CD4-positive, alpha-beta memory T cell (primary cell): ENCODE data around the gene LRRC18. TPM values are rescaled to one million over a fixed set of nuclear protein-coding genes. Genes with fewer than 3 reads are reported as not detected.

Experiments used
- CTCF ChIA-PET: fragments of 350-600 bp; sonication (Branson Sonifier 250); formaldehyde crosslinking; loops from one replicate; lab custom pipeline; 2021; ENCODE audit warnings: inconsistent platforms; ENCODE audit not compliant: partially characterized antibody; lab: Charles Lee
- POLR2A ChIA-PET: fragments of 350-600 bp; sonication (Branson Sonifier 250); formaldehyde crosslinking; loops from one replicate; lab custom pipeline; 2021; ENCODE audit not compliant: partially characterized antibody; lab: Charles Lee
- DNase-seq, 5 donors: peaks; one replicate each; pipeline versions ENCODE4 v3.0.0 to v3.0.0-alpha.2; 2020 to 2022; ENCODE audit warnings: mixed read lengths in 1 of 5
- H3K27ac ChIP-seq: one replicate; pipeline ENCODE4 v1.7.0; 2013; ENCODE audit warnings: low read depth, low read length
- H3K27me3 ChIP-seq: 2 replicates; pipeline ENCODE4 v1.7.0; 2013; ENCODE audit warnings: mild to moderate bottlenecking, low read length, moderate library complexity; ENCODE audit not compliant: insufficient read depth
- H3K36me3 ChIP-seq: 2 replicates; pipeline ENCODE4 v1.7.0; 2013; ENCODE audit warnings: mild to moderate bottlenecking, low read length, moderate library complexity; ENCODE audit not compliant: insufficient read depth
- H3K4me1 ChIP-seq: 2 replicates; pipeline ENCODE4 v1.7.0; 2013; ENCODE audit warnings: mild to moderate bottlenecking, low read length, moderate library complexity; ENCODE audit not compliant: insufficient read depth
- H3K4me3 ChIP-seq, 2 donors: one replicate each; pipeline ENCODE4 v1.7.0; 2013; ENCODE audit warnings: low read length in 2 of 2, mild to moderate bottlenecking in 1 of 2
- H3K9me3 ChIP-seq, 2 donors: one replicate each; pipeline ENCODE4 v1.7.0; 2013; ENCODE audit warnings: low read length in 2 of 2, control low read depth in 1 of 2; ENCODE audit not compliant: control insufficient read depth in 1 of 2
- H3K27ac Mint-ChIP-seq, 7 donors: one replicate each; pipeline ENCODE4 v1.8.0; 2020 to 2021; ENCODE audit warnings: mixed read lengths in 7 of 7, mild to moderate bottlenecking in 6 of 7, inconsistent platforms in 3 of 7, moderate library complexity in 3 of 7
- H3K27me3 Mint-ChIP-seq, 2 donors: one replicate each; pipeline ENCODE4 v1.8.0; 2020 to 2021; ENCODE audit warnings: mixed read lengths in 2 of 2
- H3K36me3 Mint-ChIP-seq, 2 donors: one replicate each; pipeline ENCODE4 v1.8.0; 2020 to 2021; ENCODE audit warnings: mixed read lengths in 2 of 2, inconsistent platforms in 1 of 2, mild to moderate bottlenecking in 1 of 2
- H3K4me1 Mint-ChIP-seq, 4 donors: one replicate each; pipeline ENCODE4 v1.8.0; 2020 to 2021; ENCODE audit warnings: mixed read lengths in 4 of 4, mild to moderate bottlenecking in 1 of 4
- H3K4me3 Mint-ChIP-seq, 8 donors: one replicate each; pipeline ENCODE4 v1.8.0; 2020 to 2021; ENCODE audit warnings: mixed read lengths in 8 of 8, mild to moderate bottlenecking in 7 of 8, moderate library complexity in 6 of 8, inconsistent platforms in 3 of 8
- H3K9me3 Mint-ChIP-seq, 8 donors: one replicate each; pipeline ENCODE4 v1.8.0; 2020 to 2021; ENCODE audit warnings: mixed read lengths in 8 of 8, mild to moderate bottlenecking in 5 of 8, inconsistent platforms in 3 of 8, moderate library complexity in 1 of 8
- intact Hi-C: fragments of 100-400 bp; cut with micrococcal nuclease; formaldehyde crosslinking; loops from one replicate; pipeline ENCODE4 v1.15.1; 2023
- polyA plus RNA-seq, 2 donors: library from polyadenylated mRNA; unstranded; fragments of 300-500 nt; fragmentation: Illumina TruSeq; gene quantifications; one replicate each; pipeline ENCODE4 v1.2.3, GENCODE V29; 2021
- total RNA-seq, 2 experiments: library from RNA; stranded (reverse); gene quantifications; one replicate each; pipeline ENCODE4 v1.2.3, GENCODE V29; 2021

LRRC18 gene
- total RNA-seq, result not detected
- not detected for polyA plus RNA-seq

DNA sequence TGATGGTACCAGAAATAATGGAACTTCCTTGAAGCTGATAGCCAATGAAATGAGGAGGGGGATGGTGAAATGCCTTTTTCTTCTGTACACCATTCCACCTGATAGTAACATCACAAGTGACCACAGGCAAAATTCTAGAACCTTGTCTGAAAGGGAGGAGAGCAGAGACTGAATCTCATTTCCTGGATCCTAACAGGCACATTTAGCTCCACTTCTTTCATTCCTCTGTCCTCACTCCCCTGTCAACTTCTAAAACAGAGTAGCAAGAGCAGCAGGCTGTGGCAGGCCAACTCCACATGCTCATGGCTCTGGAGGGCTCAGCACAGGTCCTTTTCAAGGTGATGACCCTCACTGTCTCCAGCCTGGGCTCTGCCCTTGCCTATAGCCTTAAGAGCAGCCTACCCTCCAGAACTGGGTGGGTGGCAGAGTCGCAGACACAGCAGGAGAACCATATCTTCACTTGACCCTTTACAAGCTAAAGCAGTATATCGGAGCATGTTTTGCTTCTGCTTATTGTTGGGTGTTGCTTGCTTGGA lies at the start of gene LRRC18:
TSS of gene LRRC18 (minus strand) at position 51 of the 536 bp plus-strand sequence. CDS start 25,685 bp downstream, outside the sequence.
- intact Hi-C loops, result no loop called here
- Histone ChIP-seq H3K9me3 (no peaks in the 10 kb centered on the region), H3K36me3 (no peaks in the 10 kb centered on the region), H3K4me1 (no peaks in the 10 kb centered on the region), H3K27me3 (no peaks in the 10 kb centered on the region), H3K27ac (no peak within 1 kb of the TSS), H3K4me3 (no peak within 1 kb of the TSS)
- H3K4me1 Mint-ChIP-seq, result no peaks in the 10 kb centered on the region
- CTCF ChIA-PET, result no interaction called here
- no peaks in the 10 kb centered on the region for H3K36me3 Mint-ChIP-seq
- H3K4me3 Mint-ChIP-seq, result peak within 1 kb of the TSS in 1 of 8 donors; percentile 47
- H3K27me3 Mint-ChIP-seq, result peaks cover 0 to 6% of the 10 kb centered on the region in 2 donors
- no peak for DNase-seq
- H3K27ac Mint-ChIP-seq, result no peak within 1 kb of the TSS
- POLR2A ChIA-PET, result no interaction called here
- H3K9me3 Mint-ChIP-seq, result peaks cover 0 to 2% (median 0%) of the 10 kb centered on the region in 8 donors

DNA sequence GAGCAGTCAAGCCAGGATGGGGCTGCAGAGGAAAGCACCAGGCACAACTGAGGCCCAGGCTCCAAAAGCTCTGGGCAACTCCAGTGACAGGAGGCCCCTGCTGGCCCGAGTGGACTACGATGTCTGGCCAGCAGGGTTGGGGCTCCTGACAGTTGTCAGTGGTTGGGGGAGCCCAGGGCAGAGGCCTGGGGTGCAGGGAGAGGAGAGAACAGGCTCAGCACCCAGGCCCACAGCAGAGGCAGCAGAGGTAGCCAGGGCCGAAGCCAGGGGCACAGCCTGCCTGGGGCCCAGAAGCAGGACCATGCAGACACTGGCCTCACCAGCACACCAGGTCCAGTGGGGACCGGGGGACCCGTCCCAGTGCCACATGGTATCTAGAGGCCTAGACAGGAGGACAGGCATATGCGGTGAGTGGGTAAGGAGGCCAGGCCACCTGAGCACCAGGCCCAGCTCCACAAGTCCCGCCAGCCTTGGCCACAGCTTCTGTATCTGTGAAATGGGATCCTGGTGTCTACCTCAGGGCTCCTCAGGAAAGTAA lies 46.0 kb upstream of the LRRC18 start:
- Mint-ChIP-seq H3K9me3 (no peaks in the 10 kb centered on the region), H3K4me1 (no peaks in the 10 kb centered on the region), H3K27me3 (no peaks in the 10 kb centered on the region), H3K4me3 (no peak overlapping the region), H3K27ac (no peak overlapping the region), H3K36me3 (no peaks in the 10 kb centered on the region)
- H3K4me1 ChIP-seq, result no peaks in the 10 kb centered on the region
- ChIA-PET CTCF (no interaction called here), POLR2A (no interaction called here)
- H3K27ac ChIP-seq, result no peak overlapping the region
- H3K4me3 ChIP-seq, result no peak overlapping the region
- no peaks in the 10 kb centered on the region for H3K36me3 ChIP-seq
- H3K27me3 ChIP-seq, result no peaks in the 10 kb centered on the region
- H3K9me3 ChIP-seq, result no peaks in the 10 kb centered on the region
- no peak for DNase-seq
- intact Hi-C loops, result no loop called here

DNA sequence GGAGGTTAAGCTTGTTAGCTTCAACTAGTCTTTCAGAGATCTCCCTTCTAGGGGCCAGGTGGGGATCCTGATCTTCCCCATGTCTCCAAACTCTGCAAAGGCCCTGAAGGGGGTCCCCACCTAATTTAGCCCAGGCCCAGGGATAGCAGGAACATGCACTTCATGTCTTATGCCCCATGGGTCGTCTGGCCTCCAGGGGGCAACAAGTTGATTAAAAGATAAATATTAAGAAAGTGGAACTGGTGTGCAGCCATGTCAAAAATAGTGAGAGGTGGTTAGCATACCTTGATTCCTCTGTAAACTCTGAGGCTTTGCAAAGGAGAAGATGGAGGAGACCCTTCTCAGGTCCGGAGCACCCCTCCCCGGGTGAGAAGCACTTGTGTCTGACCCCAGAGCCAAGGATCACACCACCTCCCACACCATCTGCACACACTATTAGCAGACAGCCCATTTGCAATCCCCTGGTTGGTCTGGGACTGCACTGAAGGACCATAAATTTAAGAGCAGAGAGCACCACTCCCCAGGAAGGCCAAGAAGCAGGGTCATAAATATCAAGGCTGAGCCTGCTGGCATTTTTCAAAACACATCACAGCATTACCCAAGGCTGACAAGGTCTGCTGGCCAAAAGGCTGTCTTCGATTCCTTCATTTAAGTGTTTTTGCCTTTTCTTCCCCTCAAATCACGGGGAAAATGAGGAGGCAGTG lies 44.2 kb upstream of the LRRC18 start:
- no peak overlapping the region for H3K4me3 Mint-ChIP-seq
- DNase-seq, result no peak
- no peak overlapping the region for H3K27ac Mint-ChIP-seq
- ChIA-PET CTCF (interaction anchor here (1.0 to 6.4 kb wide), 3 partner anchors 180 to 527 kb away, joined by 3 to 45 read pairs (median 12); no protein-coding TSS in a partner anchor), POLR2A (no interaction called here)
- Histone ChIP-seq H3K27me3 (no peaks in the 10 kb centered on the region), H3K36me3 (no peaks in the 10 kb centered on the region), H3K27ac (no peak overlapping the region), H3K4me1 (no peaks in the 10 kb centered on the region), H3K9me3 (no peaks in the 10 kb centered on the region), H3K4me3 (no peak overlapping the region)
- no peaks in the 10 kb centered on the region for H3K4me1 Mint-ChIP-seq
- H3K36me3 Mint-ChIP-seq, result no peaks in the 10 kb centered on the region
- intact Hi-C loops, result no loop called here
- no peaks in the 10 kb centered on the region for H3K9me3 Mint-ChIP-seq
- H3K27me3 Mint-ChIP-seq, result no peaks in the 10 kb centered on the region

DNA sequence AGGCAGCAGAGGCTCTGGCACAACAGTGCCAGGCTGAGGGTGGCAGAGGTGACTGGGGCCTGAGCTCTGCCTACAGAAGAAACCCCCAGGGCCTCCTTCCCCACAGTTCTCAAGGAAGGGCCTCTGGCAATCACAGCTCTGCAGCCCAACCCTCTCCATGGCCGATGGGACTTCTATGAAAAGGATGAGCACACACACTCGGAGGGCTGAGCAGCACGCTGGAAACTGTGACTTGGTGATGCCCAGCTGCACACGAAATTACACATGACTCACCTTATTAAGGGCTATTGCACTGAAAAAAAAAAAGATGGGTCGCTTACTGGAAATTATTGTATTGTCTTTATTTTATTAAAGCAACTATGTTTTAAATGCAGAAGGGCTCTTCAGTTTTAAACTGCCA lies 42.9 kb upstream of the LRRC18 start:
- H3K27ac Mint-ChIP-seq, result no peak overlapping the region
- H3K27me3 Mint-ChIP-seq, result no peaks in the 10 kb centered on the region
- Histone ChIP-seq H3K27ac (no peak overlapping the region), H3K4me3 (no peak overlapping the region), H3K27me3 (no peaks in the 10 kb centered on the region), H3K4me1 (no peaks in the 10 kb centered on the region), H3K9me3 (no peaks in the 10 kb centered on the region), H3K36me3 (no peaks in the 10 kb centered on the region)
- H3K4me3 Mint-ChIP-seq, result no peak overlapping the region
- intact Hi-C loops, result no loop called here
- H3K9me3 Mint-ChIP-seq, result no peaks in the 10 kb centered on the region
- POLR2A ChIA-PET, result no interaction called here
- no peaks in the 10 kb centered on the region for H3K4me1 Mint-ChIP-seq
- H3K36me3 Mint-ChIP-seq, result no peaks in the 10 kb centered on the region
- DNase-seq, result no peak
- CTCF ChIA-PET, result interaction anchor here (1.2 to 6.4 kb wide), 3 partner anchors 8 to 528 kb away, joined by 3 to 45 read pairs (median 12); no protein-coding TSS in a partner anchor

DNA sequence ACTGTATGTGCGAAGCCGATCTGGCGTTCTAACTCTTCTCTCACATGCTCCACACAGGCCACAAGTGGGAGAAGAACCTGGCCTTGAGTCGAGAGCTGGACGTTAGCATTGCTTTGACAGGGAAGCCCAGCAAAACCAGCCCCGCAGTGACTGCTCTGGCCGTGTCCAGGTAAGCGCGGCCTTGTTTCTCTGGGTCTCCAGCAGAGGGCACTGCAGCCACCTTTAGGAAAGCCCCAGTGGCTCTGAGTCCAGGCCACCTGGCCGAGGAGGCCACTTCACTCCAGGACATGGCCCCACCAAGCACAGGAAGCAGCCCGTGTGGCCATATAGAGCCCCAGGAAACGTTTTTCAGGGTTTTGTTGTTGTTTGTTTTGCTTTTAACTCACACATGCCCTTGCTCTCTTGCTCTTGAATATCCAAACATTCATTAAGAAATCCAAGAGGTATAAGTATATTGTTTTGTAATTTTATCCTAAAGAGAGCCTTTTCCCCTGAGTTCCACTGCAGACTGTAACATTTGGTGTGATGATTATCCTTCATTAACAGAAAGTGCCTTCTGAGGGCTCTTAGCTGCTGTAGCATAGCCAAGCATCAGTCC lies 41.8 kb upstream of the LRRC18 start:
- Histone ChIP-seq H3K9me3 (no peaks in the 10 kb centered on the region), H3K36me3 (no peaks in the 10 kb centered on the region), H3K4me1 (no peaks in the 10 kb centered on the region), H3K27ac (no peak overlapping the region), H3K4me3 (no peak overlapping the region), H3K27me3 (no peaks in the 10 kb centered on the region)
- no peak overlapping the region for H3K27ac Mint-ChIP-seq
- POLR2A ChIA-PET, result no interaction called here
- CTCF ChIA-PET, result interaction anchor here (1.2 to 6.4 kb wide), 3 partner anchors 9 to 530 kb away, joined by 3 to 45 read pairs (median 12); no protein-coding TSS in a partner anchor
- H3K4me1 Mint-ChIP-seq, result no peaks in the 10 kb centered on the region
- no peaks in the 10 kb centered on the region for H3K9me3 Mint-ChIP-seq
- peak in 4 of 5 donors; percentile 12 to 25 (median 22) for DNase-seq
- H3K4me3 Mint-ChIP-seq, result no peak overlapping the region
- H3K36me3 Mint-ChIP-seq, result no peaks in the 10 kb centered on the region
- intact Hi-C loops, result loop anchor here (2.0 kb wide), 1 partner anchor 537 kb away; no protein-coding TSS in a partner anchor
- peaks cover 0 to 2% of the 10 kb centered on the region in 2 donors for H3K27me3 Mint-ChIP-seq

DNA sequence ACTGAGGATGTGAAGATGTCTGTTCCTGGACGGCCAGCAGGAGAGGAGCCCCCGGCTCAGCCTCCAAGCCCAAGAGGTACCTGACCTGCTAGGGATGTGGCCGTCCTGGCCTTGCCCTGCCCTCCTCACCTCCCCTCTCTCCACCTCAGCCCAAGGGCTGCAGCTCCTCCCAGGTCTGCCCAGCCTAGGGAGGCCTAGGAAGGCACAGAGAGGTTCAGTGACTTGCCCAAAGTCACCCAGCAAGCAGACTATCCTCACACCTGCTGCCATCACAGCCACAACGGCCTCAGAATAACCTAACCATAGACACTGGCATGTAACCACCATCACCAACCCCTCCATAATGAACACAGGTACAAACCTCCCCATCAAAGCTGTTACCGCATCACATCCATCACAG lies 38.7 kb upstream of the LRRC18 start:
- POLR2A ChIA-PET, result no interaction called here

DNA sequence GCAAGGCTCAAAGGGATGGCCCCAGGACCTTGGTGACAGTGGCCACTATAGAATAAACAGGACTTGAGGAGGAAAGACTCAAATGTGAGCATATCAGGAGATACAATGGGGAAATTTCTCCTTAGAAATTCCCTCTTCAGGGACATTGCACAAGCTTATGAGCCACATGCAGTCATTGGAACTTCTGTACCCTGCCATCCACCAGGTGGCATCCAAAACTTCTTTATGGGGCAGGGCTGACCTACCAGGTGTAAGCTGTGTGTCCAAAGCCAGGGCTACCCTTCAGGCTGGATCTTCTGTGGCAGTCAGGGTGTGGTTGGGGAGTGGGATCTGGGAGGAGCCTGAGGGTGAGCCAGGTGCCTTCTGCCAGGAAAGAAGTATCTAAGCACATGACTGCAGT lies 36.6 kb upstream of the LRRC18 start:
- no peak overlapping the region for H3K27ac Mint-ChIP-seq
- H3K4me1 Mint-ChIP-seq, result no peaks in the 10 kb centered on the region
- peaks cover 5 to 8% of the 10 kb centered on the region in 2 donors for H3K27me3 Mint-ChIP-seq
- POLR2A ChIA-PET, result no interaction called here
- H3K27me3 ChIP-seq, result no peaks in the 10 kb centered on the region
- H3K36me3 ChIP-seq, result no peaks in the 10 kb centered on the region
- H3K36me3 Mint-ChIP-seq, result no peaks in the 10 kb centered on the region
- intact Hi-C loops, result no loop called here
- no peak overlapping the region for H3K4me3 ChIP-seq
- no peaks in the 10 kb centered on the region for H3K9me3 Mint-ChIP-seq
- DNase-seq, result no peak
- H3K9me3 ChIP-seq, result no peaks in the 10 kb centered on the region
- H3K4me3 Mint-ChIP-seq, result no peak overlapping the region
- H3K27ac ChIP-seq, result no peak overlapping the region
- CTCF ChIA-PET, result interaction anchor here (0.7 to 1.8 kb wide), 3 partner anchors 533 to 547 kb away, joined by 4 to 6 read pairs (median 4); no protein-coding TSS in a partner anchor
- H3K4me1 ChIP-seq, result no peaks in the 10 kb centered on the region

More for the DNA sequence above, 38.7 kb upstream of the LRRC18 start:
- Histone ChIP-seq H3K27me3 (no peaks in the 10 kb centered on the region), H3K4me1 (no peaks in the 10 kb centered on the region), H3K9me3 (no peaks in the 10 kb centered on the region), H3K27ac (no peak overlapping the region), H3K36me3 (no peaks in the 10 kb centered on the region), H3K4me3 (no peak overlapping the region)
- Mint-ChIP-seq H3K9me3 (no peaks in the 10 kb centered on the region), H3K27me3 (peaks cover 2 to 5% of the 10 kb centered on the region in 2 donors), H3K36me3 (no peaks in the 10 kb centered on the region), H3K4me1 (no peaks in the 10 kb centered on the region), H3K27ac (no peak overlapping the region), H3K4me3 (no peak overlapping the region)
- DNase-seq, result no peak
- CTCF ChIA-PET, result interaction anchor here (1.2 to 6.4 kb wide), 4 partner anchors 11 to 540 kb away, joined by 3 to 45 read pairs (median 4); no protein-coding TSS in a partner anchor
- intact Hi-C loops, result no loop called here
